NCI-H146 treated with DMSO at 0.1 percent for 48 hours (cell line): Measurements from ENCODE around the gene STAB1.

Experiments used
- DNase-seq: peaks from one replicate; lab custom pipeline; 2025; ENCODE audit not compliant: unreplicated experiment; lab: John Stamatoyannopoulos, UW

The STAB1 gene

GRCh38 chr3:52534281-52535183, 39.4 kb downstream of the STAB1 start:
- no peak for DNase-seq

- no peak for DNase-seq
Observed at GRCh38 chr3:52535411-52536111, 40.4 kb downstream of the STAB1 start.

GRCh38 chr3:52536112-52536368, 40.9 kb downstream of the STAB1 start:
- DNase-seq: no peak

GRCh38 chr3:52536369-52537164, 41.4 kb downstream of the STAB1 start, which contains the start of gene UQCC5:
UQCC5 (plus strand) TSS chr3:52536605; CDS start chr3:52536756, 151 bp downstream.
- DNase-seq: peak; percentile 82

- no peak for DNase-seq
Observed at GRCh38 chr3:52537165-52537620, 42.1 kb downstream of the STAB1 start.

GRCh38 chr3:52537726-52538421, 42.7 kb downstream of the STAB1 start:
- no peak for DNase-seq

- no peak for DNase-seq
Observed at GRCh38 chr3:52539010-52539653, 44.0 kb downstream of the STAB1 start.

GRCh38 chr3:52541050-52541449, 45.9 kb downstream of the STAB1 start:
- no peak for DNase-seq

- DNase-seq: no peak
Observed at GRCh38 chr3:52544937-52545336, 49.8 kb downstream of the STAB1 start.

- no peak for DNase-seq
Observed at GRCh38 chr3:52546111-52546901, 51.2 kb downstream of the STAB1 start.

- DNase-seq: no peak
Observed at GRCh38 chr3:52547143-52547542, 52.0 kb downstream of the STAB1 start.

GRCh38 chr3:52551118-52551517, 56.0 kb downstream of the STAB1 start:
- DNase-seq: no peak

- no peak for DNase-seq
Observed at GRCh38 chr3:52552089-52552488, 57.0 kb downstream of the STAB1 start.

- DNase-seq: no peak
Observed at GRCh38 chr3:52554026-52554755, 59.1 kb downstream of the STAB1 start.

- DNase-seq: peak; percentile 19
Observed at GRCh38 chr3:52555056-52555455, 59.9 kb downstream of the STAB1 start.

GRCh38 chr3:52557011-52557960, 62.1 kb downstream of the STAB1 start:
- no peak for DNase-seq

GRCh38 chr3:52558436-52558835, 63.3 kb downstream of the STAB1 start:
- no peak for DNase-seq
